NCI-H1694 (cell line): Measurements from ENCODE around the gene ARHGAP6.

ENCODE experiments used
- DNase-seq: peaks from one replicate; lab custom pipeline; 2025; lab: John Stamatoyannopoulos, UW

ARHGAP6 gene

GRCh38 chrX:11462136-11462535 is 203.6 kb downstream of the ARHGAP6 start:
- no peak for DNase-seq

GRCh38 chrX:11461201-11462001 is 204.3 kb downstream of the ARHGAP6 start:
- no peak for DNase-seq

GRCh38 chrX:11460347-11460746 is 205.4 kb downstream of the ARHGAP6 start:
- no peak for DNase-seq

GRCh38 chrX:11458170-11458569 is 207.6 kb downstream of the ARHGAP6 start:
- no peak for DNase-seq

- DNase-seq: no peak
These were observed 214.6 kb downstream of the ARHGAP6 start for GRCh38 chrX:11451151-11451550.

GRCh38 chrX:11450354-11450753 is 215.4 kb downstream of the ARHGAP6 start:
- no peak for DNase-seq

- DNase-seq: no peak
These were observed 216.1 kb downstream of the ARHGAP6 start for GRCh38 chrX:11449613-11450012.

GRCh38 chrX:11447418-11447817 is 218.3 kb downstream of the ARHGAP6 start:
- no peak for DNase-seq

GRCh38 chrX:11446949-11447348 is 218.8 kb downstream of the ARHGAP6 start:
- no peak for DNase-seq

- DNase-seq: no peak
These were observed 219.4 kb downstream of the ARHGAP6 start for GRCh38 chrX:11446336-11446735.

GRCh38 chrX:11445540-11445939 is 220.2 kb downstream of the ARHGAP6 start:
- no peak for DNase-seq

- DNase-seq: no peak
These were observed 221.7 kb downstream of the ARHGAP6 start for GRCh38 chrX:11444052-11444451.

- no peak for DNase-seq
These were observed 225.9 kb downstream of the ARHGAP6 start for GRCh38 chrX:11439846-11440245.

GRCh38 chrX:11438767-11439166 is 227.0 kb downstream of the ARHGAP6 start:
- DNase-seq: no peak

GRCh38 chrX:11438380-11438723 is 227.4 kb downstream of the ARHGAP6 start:
- no peak for DNase-seq

- DNase-seq: no peak
These were observed 227.9 kb downstream of the ARHGAP6 start for GRCh38 chrX:11437642-11438379.

GRCh38 chrX:11435568-11435967 is 230.2 kb downstream of the ARHGAP6 start:
- DNase-seq: no peak

GRCh38 chrX:11434607-11435006 is 231.1 kb downstream of the ARHGAP6 start:
- no peak for DNase-seq

- no peak for DNase-seq
These were observed 233.9 kb downstream of the ARHGAP6 start for GRCh38 chrX:11431786-11432185.

GRCh38 chrX:11430271-11430670 is 235.4 kb downstream of the ARHGAP6 start:
- DNase-seq: no peak

- DNase-seq: no peak
These were observed 236.1 kb downstream of the ARHGAP6 start for GRCh38 chrX:11429538-11430085.

GRCh38 chrX:11427453-11428071 is 238.2 kb downstream of the ARHGAP6 start:
- no peak for DNase-seq
